Inferior parietal cortex (tissue), 1 donor: ENCODE data around the gene CSDE1.
"Not testable (repeated sequence)": the region's sequence is repeated elsewhere in the genome, so short reads cannot be mapped to it uniquely, and the experiment has no call there.

ENCODE experiments used
- DNase-seq: peaks from one replicate; pipeline ENCODE4 v3.0.0-alpha.2; 2016; ENCODE audit errors: extremely low spot score

CSDE1 gene

GRCh38 chr1:114757455-114758255, at the start of gene CSDE1:
CSDE1 (minus strand) TSS chr1:114757984; CDS start chr1:114739890, 18,094 bp downstream.
- peak; percentile 100 for DNase-seq

- DNase-seq, result not testable (repeated sequence)
Observed at GRCh38 chr1:114804449-114804848, 46.7 kb upstream of the CSDE1 start.

GRCh38 chr1:114803001-114803400, 45.2 kb upstream of the CSDE1 start:
- DNase-seq, result no peak

- no peak for DNase-seq
Observed at GRCh38 chr1:114794038-114794437, 36.3 kb upstream of the CSDE1 start.

GRCh38 chr1:114790581-114790980, 32.8 kb upstream of the CSDE1 start:
- DNase-seq, result not testable (repeated sequence)

GRCh38 chr1:114786440-114786839, 28.7 kb upstream of the CSDE1 start:
- not testable (repeated sequence) for DNase-seq

- no peak for DNase-seq
Observed at GRCh38 chr1:114782476-114782875, 24.7 kb upstream of the CSDE1 start.

GRCh38 chr1:114780344-114781226, 22.8 kb upstream of the CSDE1 start, which contains the start of gene SIKE1:
SIKE1 (minus strand) TSS chr1:114780685; CDS start chr1:114780607, 78 bp downstream.
- peak; percentile 96 for DNase-seq

- DNase-seq, result no peak
Observed at GRCh38 chr1:114779722-114780121, 21.9 kb upstream of the CSDE1 start.

- DNase-seq, result not testable (repeated sequence)
Observed at GRCh38 chr1:114776726-114777125, 18.9 kb upstream of the CSDE1 start.

GRCh38 chr1:114771992-114772391, 14.2 kb upstream of the CSDE1 start:
- no peak for DNase-seq

- no peak for DNase-seq
Observed at GRCh38 chr1:114770989-114771388, 13.2 kb upstream of the CSDE1 start.

GRCh38 chr1:114764689-114765088, 6.9 kb upstream of the CSDE1 start:
- DNase-seq, result no peak

- no peak for DNase-seq
Observed at GRCh38 chr1:114758256-114758832, 560 bp upstream of the CSDE1 start.

GRCh38 chr1:114756949-114757454, 782 bp downstream of the CSDE1 start:
- DNase-seq, result no peak

- DNase-seq, result no peak
Observed at GRCh38 chr1:114756009-114756892, 1.5 kb downstream of the CSDE1 start.

GRCh38 chr1:114755006-114755931, 2.5 kb downstream of the CSDE1 start:
- no peak for DNase-seq

- not testable (repeated sequence) for DNase-seq
Observed at GRCh38 chr1:114753702-114754101, 4.1 kb downstream of the CSDE1 start.

- DNase-seq, result no peak
Observed at GRCh38 chr1:114753143-114753542, 4.6 kb downstream of the CSDE1 start.

- no peak for DNase-seq
Observed at GRCh38 chr1:114750780-114751179, 7.0 kb downstream of the CSDE1 start.
